ACC112 (cell line): ENCODE measurements around the gene GNAI3.
A peak's percentile ranks its signal among the peaks of the same experiment; 100 is the strongest.

ENCODE experiments used
- H2AFZ ChIP-seq: fragments of 200-600 bp; sonication (generic); one replicate; pipeline ENCODE4 v1.6.0; 2017; ENCODE audit warnings: antibody characterized with exemption, low read length; ENCODE audit not compliant: unreplicated experiment
- H3K27ac ChIP-seq: fragments of 200-600 bp; sonication (generic); 2 replicates; pipeline ENCODE4 v1.5.1; 2014; ENCODE audit warnings: low read depth, mild to moderate bottlenecking, antibody characterized with exemption, low read length, moderate library complexity
- H3K27me3 ChIP-seq: fragments of 200-600 bp; sonication (generic); 2 replicates; pipeline ENCODE4 v1.6.1; 2014; ENCODE audit warnings: mild to moderate bottlenecking, antibody characterized with exemption, low read length, moderate library complexity, mixed read lengths; ENCODE audit not compliant: insufficient read depth
- H3K36me3 ChIP-seq: fragments of 200-600 bp; sonication (generic); 2 replicates; pipeline ENCODE4 v1.6.1; 2016; ENCODE audit warnings: mild to moderate bottlenecking, antibody characterized with exemption, low read length, moderate library complexity, mixed read lengths; ENCODE audit not compliant: insufficient read depth
- H3K4me1 ChIP-seq: fragments of 200-600 bp; sonication (generic); one replicate; pipeline ENCODE4 v1.6.1; 2016; ENCODE audit warnings: low read length, mixed read lengths; ENCODE audit not compliant: insufficient read depth, unreplicated experiment, control insufficient read depth
- H3K4me3 ChIP-seq: fragments of 200-600 bp; sonication (generic); 2 replicates; pipeline ENCODE4 v1.5.1; 2014; ENCODE audit warnings: mild to moderate bottlenecking, low read depth, low read length
- H3K79me2 ChIP-seq: fragments of 200-600 bp; sonication (generic); one replicate; pipeline ENCODE4 v1.6.0; 2016; ENCODE audit warnings: low read length; ENCODE audit not compliant: control insufficient read depth, unreplicated experiment, insufficient read depth

Gene GNAI3

DNA sequence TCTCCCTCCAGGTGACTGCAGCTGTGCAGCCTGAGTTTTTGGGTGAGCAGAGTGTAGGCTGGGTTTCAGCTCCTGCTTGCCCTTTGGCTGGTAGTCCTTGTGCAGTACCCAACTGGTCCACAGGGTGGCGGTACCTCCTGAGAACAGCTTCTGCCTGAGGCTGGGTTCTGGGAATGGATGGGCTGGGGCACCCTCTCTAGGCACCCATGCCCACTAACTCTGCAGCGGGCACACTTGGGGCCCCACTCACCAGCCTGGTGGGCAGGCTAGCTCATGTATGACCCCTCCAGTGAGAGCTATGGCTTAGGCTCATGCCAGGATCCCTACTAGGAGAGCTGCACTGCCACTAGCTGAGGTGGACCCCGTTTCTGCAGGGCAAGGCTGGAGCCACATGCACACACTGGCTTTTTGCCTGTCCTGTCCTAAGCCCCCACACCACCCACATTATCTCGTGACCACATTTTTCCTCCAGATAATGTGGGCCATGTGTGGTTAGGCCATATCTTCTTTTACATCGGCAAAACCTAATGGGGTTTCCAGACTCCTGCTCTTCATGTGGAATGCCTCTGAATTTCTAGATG lies 92.0 kb downstream of the GNAI3 start:
- Histone ChIP-seq H3K36me3 (no peaks in the 10 kb centered on the region), H3K4me1 (peaks cover 20% of the 10 kb centered on the region), H3K79me2 (no peaks in the 10 kb centered on the region), H3K4me3 (no peak overlapping the region), H3K27me3 (no peaks in the 10 kb centered on the region), H3K27ac (no peak overlapping the region), H2AFZ (no peak overlapping the region)

DNA sequence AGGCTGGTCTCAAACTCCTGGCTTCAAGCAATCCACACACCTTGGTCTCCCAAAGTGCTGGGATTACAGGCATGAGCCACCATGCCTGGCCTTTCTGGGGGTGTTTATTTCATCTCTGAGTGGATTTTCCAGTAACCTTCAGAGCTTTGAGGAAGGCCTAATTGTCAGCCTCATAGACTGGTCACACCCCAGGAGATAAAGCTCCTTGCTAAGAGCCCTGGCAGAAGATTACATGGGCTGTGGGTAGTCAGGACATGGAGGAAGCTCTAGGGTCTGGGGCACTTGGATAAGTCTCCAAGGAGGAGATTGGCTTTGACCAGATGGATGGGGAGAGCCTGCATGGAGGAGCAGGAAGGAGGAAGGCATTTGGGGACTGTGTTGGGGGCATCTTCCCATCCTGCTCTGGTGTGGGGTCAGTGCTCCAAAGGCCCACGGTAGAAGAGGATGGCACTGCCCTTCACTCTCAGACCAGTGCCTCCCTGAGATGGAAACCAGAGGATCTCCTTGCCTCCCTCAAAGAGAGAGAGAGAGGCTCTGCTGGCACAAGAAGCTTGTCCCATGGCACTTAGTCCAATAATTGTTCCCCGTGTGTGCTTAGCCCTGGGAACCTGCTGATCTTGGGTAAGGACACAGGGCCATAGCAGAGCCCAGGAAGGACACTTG lies 92.8 kb downstream of the GNAI3 start:
- Histone ChIP-seq H3K4me3 (no peak overlapping the region), H2AFZ (no peak overlapping the region), H3K36me3 (no peaks in the 10 kb centered on the region), H3K79me2 (no peaks in the 10 kb centered on the region), H3K27me3 (no peaks in the 10 kb centered on the region), H3K27ac (no peak overlapping the region), H3K4me1 (peaks cover 12% of the 10 kb centered on the region)

DNA sequence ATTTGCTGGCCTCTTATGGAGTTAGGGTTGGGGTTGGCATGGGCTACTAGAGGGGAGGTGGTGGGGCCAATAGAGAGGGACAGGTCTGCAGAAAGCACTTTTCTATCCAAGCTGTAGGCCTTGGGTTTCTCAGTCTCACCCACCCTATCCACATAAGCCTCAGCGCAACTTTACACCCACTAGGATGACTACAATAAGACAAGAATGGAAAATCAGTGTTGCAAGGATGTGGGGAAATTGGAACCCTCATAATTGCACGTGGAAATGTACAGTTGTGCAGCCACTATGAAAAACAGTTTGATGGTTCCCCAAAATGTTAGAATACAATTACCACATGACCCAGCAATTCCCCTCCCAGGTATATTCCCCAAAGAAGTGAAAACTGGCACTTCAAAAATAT lies 93.4 kb downstream of the GNAI3 start:
- H3K27me3 ChIP-seq: no peaks in the 10 kb centered on the region
- H3K27ac ChIP-seq: no peak overlapping the region
- H3K4me1 ChIP-seq: peaks cover 5% of the 10 kb centered on the region
- no peaks in the 10 kb centered on the region for H3K36me3 ChIP-seq
- H3K4me3 ChIP-seq: no peak overlapping the region
- H2AFZ ChIP-seq: no peak overlapping the region
- H3K79me2 ChIP-seq: no peaks in the 10 kb centered on the region

DNA sequence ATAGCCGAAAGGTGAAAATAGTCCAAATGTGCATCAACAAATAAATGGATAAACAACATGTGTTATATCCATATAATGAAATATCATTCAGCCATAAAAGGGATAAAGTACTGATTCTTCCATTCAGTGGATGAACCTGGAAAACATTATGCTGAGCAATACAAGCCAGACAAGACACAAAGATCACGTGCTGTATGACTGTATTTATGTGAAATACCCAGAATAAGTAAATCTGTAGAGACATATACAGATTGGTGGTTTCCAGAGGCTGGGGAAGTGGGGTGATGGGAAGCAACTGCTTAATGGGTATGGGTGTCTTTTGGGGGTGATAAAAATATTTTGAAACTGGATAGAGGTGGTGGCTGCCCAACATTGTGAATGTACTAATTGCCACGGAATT lies 94.2 kb downstream of the GNAI3 start:
- Histone ChIP-seq H3K27me3 (no peaks in the 10 kb centered on the region), H3K4me1 (peaks cover 4% of the 10 kb centered on the region), H3K79me2 (no peaks in the 10 kb centered on the region), H3K27ac (no peak overlapping the region), H3K4me3 (no peak overlapping the region), H2AFZ (no peak overlapping the region), H3K36me3 (no peaks in the 10 kb centered on the region)

DNA sequence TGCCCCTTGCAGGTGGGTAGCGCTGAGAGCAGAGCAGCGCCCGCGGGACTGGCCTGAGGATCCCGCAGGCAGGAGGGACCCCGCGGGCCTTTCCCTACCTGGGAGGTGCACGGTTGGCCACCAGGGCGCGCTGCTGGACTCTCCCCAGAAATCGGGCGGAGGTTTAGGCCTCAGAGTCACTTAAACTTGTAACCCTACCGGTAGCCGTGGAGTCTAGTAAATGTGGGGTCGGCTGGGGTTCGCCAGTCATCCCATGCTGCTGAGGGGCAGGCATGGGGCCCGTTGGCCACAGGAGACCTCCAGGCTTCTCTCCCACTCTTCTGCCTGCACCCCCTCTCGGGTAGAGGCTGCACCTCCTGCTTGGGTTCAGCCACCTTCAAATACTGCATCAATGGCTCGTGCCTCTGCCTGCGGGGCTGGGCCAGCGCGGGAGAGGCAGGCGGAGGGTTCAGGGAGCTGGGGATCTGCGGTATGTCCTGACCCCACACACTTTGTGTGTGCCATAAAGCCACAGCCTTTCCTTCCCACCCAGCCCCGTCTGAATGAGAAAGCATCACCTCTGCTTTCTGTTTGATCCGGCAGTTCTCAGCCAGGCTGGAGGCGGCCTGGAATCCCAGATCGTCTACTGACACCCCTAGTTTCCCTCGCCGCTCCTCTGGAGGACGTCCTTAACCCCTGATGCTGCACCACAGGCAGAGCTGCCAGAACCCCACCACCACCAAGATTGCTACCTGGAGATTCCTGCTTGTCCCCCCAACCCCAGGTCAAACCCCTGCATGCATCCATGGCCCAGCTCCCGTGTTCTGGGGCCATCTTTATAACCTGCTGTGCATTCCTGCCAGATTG lies 95.2 kb downstream of the GNAI3 start:
- H3K4me1 ChIP-seq: peaks cover 4% of the 10 kb centered on the region
- no peaks in the 10 kb centered on the region for H3K27me3 ChIP-seq
- H3K27ac ChIP-seq: no peak overlapping the region
- H3K36me3 ChIP-seq: no peaks in the 10 kb centered on the region
- H2AFZ ChIP-seq: peak overlapping the region; percentile 76
- H3K4me3 ChIP-seq: no peak overlapping the region
- H3K79me2 ChIP-seq: no peaks in the 10 kb centered on the region

DNA sequence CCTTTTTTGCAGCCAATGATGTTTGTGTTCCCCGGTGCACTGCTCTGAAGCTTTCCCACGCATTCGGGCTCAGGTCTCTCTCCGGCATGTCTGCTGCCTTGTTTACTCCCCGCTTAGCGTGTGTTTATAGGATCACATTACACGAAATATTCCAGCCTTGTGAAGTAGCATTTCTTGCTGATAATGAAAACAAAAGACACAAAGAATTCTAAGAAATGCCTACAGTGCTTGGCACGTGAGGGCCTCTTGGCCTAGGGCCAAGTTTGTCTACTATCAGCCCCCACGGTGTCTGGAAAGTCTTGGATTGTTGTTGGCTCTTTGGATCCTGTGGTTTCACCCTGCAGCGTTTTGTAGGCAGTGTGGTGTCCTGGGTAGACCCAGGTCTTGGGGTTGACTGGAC lies 96.3 kb downstream of the GNAI3 start:
- H2AFZ ChIP-seq: no peak overlapping the region
- no peak overlapping the region for H3K4me3 ChIP-seq
- no peaks in the 10 kb centered on the region for H3K27me3 ChIP-seq
- H3K36me3 ChIP-seq: no peaks in the 10 kb centered on the region
- H3K4me1 ChIP-seq: peaks cover 4% of the 10 kb centered on the region
- no peak overlapping the region for H3K27ac ChIP-seq
- no peaks in the 10 kb centered on the region for H3K79me2 ChIP-seq

DNA sequence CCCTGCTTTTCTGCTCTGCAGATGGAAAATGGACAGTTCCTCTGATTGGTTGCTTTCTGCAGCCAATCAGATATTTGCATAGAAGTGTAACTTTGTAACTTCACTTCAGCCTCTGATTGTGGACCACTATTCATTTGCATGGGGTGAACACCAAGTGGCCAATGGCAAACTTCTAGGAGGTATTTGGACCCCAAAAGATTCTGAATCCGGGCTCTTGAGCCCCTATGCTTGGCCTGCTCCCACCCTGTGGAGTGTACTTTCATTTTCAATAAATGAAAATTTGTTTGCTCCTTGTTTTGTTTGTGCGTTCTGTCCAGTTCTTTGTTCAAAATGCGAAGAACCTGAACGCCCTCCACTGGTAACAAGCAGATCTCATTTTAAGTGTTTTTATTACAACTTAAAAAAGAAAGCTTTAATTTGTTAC lies 101.1 kb downstream of the GNAI3 start:
- Histone ChIP-seq H3K36me3 (no peaks in the 10 kb centered on the region), H3K79me2 (no peaks in the 10 kb centered on the region), H3K4me3 (peak overlapping the region; percentile 72), H3K27me3 (peaks cover 11% of the 10 kb centered on the region; the same call in 1 of the 2 replicates), H2AFZ (peak overlapping the region; percentile 84), H3K4me1 (peaks cover 14% of the 10 kb centered on the region), H3K27ac (no peak overlapping the region)

DNA sequence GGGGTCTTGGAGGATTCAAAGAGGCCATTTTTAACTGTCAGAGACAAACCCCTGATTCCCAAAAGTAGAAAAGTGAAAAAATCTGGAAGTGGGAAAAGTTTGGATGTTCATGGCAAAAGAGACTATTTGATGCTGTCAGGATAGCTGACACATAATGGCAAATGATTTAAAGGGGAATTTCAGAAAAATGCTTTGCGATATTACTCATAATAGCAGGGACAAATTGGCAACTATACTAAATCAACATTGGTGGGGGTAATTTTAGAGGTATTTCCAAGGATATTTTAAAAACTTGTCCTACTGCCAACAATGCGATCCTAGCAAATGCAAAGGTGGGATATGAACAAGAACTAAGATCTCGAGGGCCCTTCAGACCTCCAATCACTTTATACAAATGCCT lies 102.2 kb downstream of the GNAI3 start:
- Histone ChIP-seq H3K36me3 (no peaks in the 10 kb centered on the region), H3K4me3 (no peak overlapping the region), H2AFZ (peak overlapping the region; percentile 26), H3K79me2 (no peaks in the 10 kb centered on the region), H3K27ac (no peak overlapping the region), H3K4me1 (peaks cover 19% of the 10 kb centered on the region), H3K27me3 (peaks cover 11% of the 10 kb centered on the region; the same call in 1 of the 2 replicates)

DNA sequence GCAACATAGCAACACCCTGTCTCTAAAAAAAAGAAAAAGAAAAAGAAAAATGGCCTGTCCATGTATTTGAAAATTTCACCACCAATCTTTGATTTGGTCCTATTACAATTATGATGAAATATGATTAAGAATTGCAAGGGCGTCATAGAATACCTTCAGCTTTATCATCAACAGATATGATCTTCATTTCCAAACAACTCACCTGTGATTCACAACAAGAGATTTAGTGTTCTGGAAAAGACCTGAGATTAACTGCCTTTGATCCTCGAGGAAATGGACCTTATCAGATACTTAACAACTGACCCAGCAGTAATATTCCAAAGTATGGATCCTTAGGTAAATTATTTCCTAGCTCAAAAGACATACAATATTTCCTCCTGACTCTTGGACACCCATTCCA lies 104.0 kb downstream of the GNAI3 start:
- Histone ChIP-seq H3K4me3 (no peak overlapping the region), H3K27ac (no peak overlapping the region), H2AFZ (no peak overlapping the region), H3K79me2 (no peaks in the 10 kb centered on the region), H3K27me3 (peaks cover 11% of the 10 kb centered on the region; the same call in 1 of the 2 replicates), H3K4me1 (peaks cover 19% of the 10 kb centered on the region), H3K36me3 (no peaks in the 10 kb centered on the region)

DNA sequence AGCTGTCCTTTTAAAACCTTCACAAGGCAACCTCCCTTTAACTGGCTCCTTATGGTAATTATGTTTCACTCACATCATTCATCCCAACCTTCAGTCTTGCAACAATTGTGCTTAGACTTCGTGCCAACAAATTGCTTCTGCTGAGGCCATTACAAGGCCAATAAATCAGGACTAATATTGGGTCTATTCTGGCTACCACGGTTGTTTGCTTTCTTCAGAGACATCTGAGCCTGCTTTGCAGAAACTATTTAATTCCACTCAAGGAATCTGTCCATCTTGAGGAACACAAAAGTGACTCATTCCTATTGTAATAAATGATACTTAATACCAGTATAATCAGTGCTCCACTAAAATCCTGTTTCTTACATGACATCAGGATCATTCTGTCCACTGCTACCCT lies 104.9 kb downstream of the GNAI3 start:
- peaks cover 19% of the 10 kb centered on the region for H3K4me1 ChIP-seq
- H3K27ac ChIP-seq: no peak overlapping the region
- H3K36me3 ChIP-seq: no peaks in the 10 kb centered on the region
- H3K79me2 ChIP-seq: no peaks in the 10 kb centered on the region
- H3K4me3 ChIP-seq: no peak overlapping the region
- H2AFZ ChIP-seq: no peak overlapping the region
- H3K27me3 ChIP-seq: peaks cover 11% of the 10 kb centered on the region; the same call in 1 of the 2 replicates
